Keratinocyte (primary cell): ENCODE results near the gene FARP1. TPM values are rescaled to one million over a fixed set of nuclear protein-coding genes. Genes with fewer than 3 reads are reported as not detected.

Experiments
- DNase-seq: peaks from one replicate; pipeline ENCODE4 v3.0.0-alpha.2; 2011; ENCODE audit warnings: low read depth, missing footprints, low spot score
- FAIRE-seq: peaks from 2 replicates; lab custom pipeline; 2011; peaks lifted over from hg19 to GRCh38; lab: Jason Lieb, UNC
- H2AFZ ChIP-seq: 2 replicates; pipeline ENCODE4 v1.6.0; 2012; ENCODE audit warnings: low read length, control low read depth, inconsistent platforms; ENCODE audit not compliant: control insufficient read depth
- H3K27ac ChIP-seq: 2 replicates; pipeline ENCODE4 v1.5.1; 2011; ENCODE audit warnings: low read length; ENCODE audit not compliant: control insufficient read depth, insufficient read depth
- H3K27me3 ChIP-seq: 3 replicates; pipeline ENCODE4 v1.6.0; 2011; ENCODE audit warnings: low read length; ENCODE audit not compliant: control insufficient read depth, insufficient read depth; ENCODE audit errors: extremely low read depth
- H3K36me3 ChIP-seq, 2 experiments: 2 replicates in 1 of 2; 3 replicates in 1 of 2; pipeline ENCODE4 v1.5.1; 2011; ENCODE audit warnings: low read length in 2 of 2, mild to moderate bottlenecking in 1 of 2; ENCODE audit not compliant: control insufficient read depth in 2 of 2, insufficient read depth in 2 of 2; ENCODE audit errors: extremely low read depth in 1 of 2
- H3K4me1 ChIP-seq: 3 replicates; pipeline ENCODE4 v1.5.1; 2011; ENCODE audit warnings: low read length; ENCODE audit not compliant: control insufficient read depth, insufficient read depth; ENCODE audit errors: extremely low read depth
- H3K4me2 ChIP-seq: 3 replicates; pipeline ENCODE4 v1.6.0; 2011; ENCODE audit warnings: low read depth, low read length; ENCODE audit not compliant: control insufficient read depth, insufficient read depth; ENCODE audit errors: extremely low read depth
- H3K4me3 ChIP-seq, 3 experiments: fragments of 200-600 bp in 1 of 3; sonication (generic) in 1 of 3; 2 replicates in 2 of 3; 3 replicates in 1 of 3; pipeline ENCODE4 v1.5.1; 2011 to 2016; ENCODE audit warnings: low read length in 3 of 3, mild to moderate bottlenecking in 3 of 3, control low read depth in 2 of 3, inconsistent platforms in 1 of 3, low read depth in 1 of 3, mixed read lengths in 1 of 3, mixed run types in 1 of 3, moderate library complexity in 1 of 3; ENCODE audit not compliant: control insufficient read depth in 2 of 3, insufficient read depth in 2 of 3; ENCODE audit errors: extremely low read depth in 1 of 3
- H3K79me2 ChIP-seq: 2 replicates; pipeline ENCODE4 v1.6.0; 2012; ENCODE audit warnings: low read length; ENCODE audit not compliant: control insufficient read depth, insufficient read depth
- H3K9ac ChIP-seq: 3 replicates; pipeline ENCODE4 v1.6.0; 2011; ENCODE audit warnings: low read length; ENCODE audit not compliant: control insufficient read depth, insufficient read depth; ENCODE audit errors: extremely low read depth
- H3K9me1 ChIP-seq: 3 replicates; pipeline ENCODE4 v1.6.0; 2011; ENCODE audit warnings: low read length; ENCODE audit not compliant: control insufficient read depth, insufficient read depth; ENCODE audit errors: extremely low read depth
- H3K9me3 ChIP-seq: 2 replicates; pipeline ENCODE4 v1.5.1; 2012; ENCODE audit warnings: low read depth, low read length; ENCODE audit not compliant: control insufficient read depth
- H4K20me1 ChIP-seq: 3 replicates; pipeline ENCODE4 v1.6.0; 2011; ENCODE audit warnings: low read length; ENCODE audit not compliant: control insufficient read depth, insufficient read depth; ENCODE audit errors: extremely low read depth
- CTCF ChIP-seq, 3 experiments: IDR thresholded peaks in 1 of 3; conservative IDR thresholded peaks in 1 of 3; optimal IDR thresholded peaks in 1 of 3; 2 replicates in 2 of 3; 3 replicates in 1 of 3; pipeline versions ENCODE3 to v1.5.1; 2011; ENCODE audit warnings: low read length in 3 of 3, mild to moderate bottlenecking in 3 of 3, moderate library complexity in 2 of 3, control low read depth in 1 of 3, inconsistent platforms in 1 of 3; ENCODE audit not compliant: insufficient read depth in 2 of 3; ENCODE audit errors: extremely low read depth in 1 of 3
- EZH2 ChIP-seq: IDR thresholded peaks from one replicate; pipeline ENCODE4 v1.6.1; 2012; ENCODE audit warnings: inconsistent platforms, mild to moderate bottlenecking, low read length, moderate library complexity
- dilution Hi-C: fragments of 300-500 bp; cut with MboI; formaldehyde crosslinking; loops from one replicate; pipeline ENCODE4 v1.7.0; 2020; ENCODE audit warnings: low sequenced_read_pairs; ENCODE audit not compliant: extremely low pct_ligation_motif_present
- polyA plus RNA-seq, 5 experiments: library from polyadenylated mRNA; depleted of rRNA in 3 of 5; stranded (reverse) in 3 of 5; stranded (forward) in 1 of 5; unstranded in 1 of 5; fragments of >200 nt; gene quantifications; 1 replicate in 1 of 5; 2 replicates in 3 of 5; 3 replicates in 1 of 5; pipeline versions ENCODE4 v1.2.1 to v1.2.3, GENCODE V29; 2011 to 2012; ENCODE audit warnings: missing spikeins in 2 of 5, low read depth in 1 of 5, low replicate concordance in 1 of 5

FARP1 gene
- polyA plus RNA-seq, 1 donor (not counting 4 experiments of a cell fraction or from before 2014, with no cell fraction given) = 10.3 TPM

GRCh38 chr13:98473135-98473787 is 330.4 kb downstream of the FARP1 start:
- no peak for FAIRE-seq
- H3K27me3 ChIP-seq = no peaks in the 10 kb centered on the region
- peaks cover 38 to 39% of the 10 kb centered on the region in 2 experiments for H3K36me3 ChIP-seq
- no peak for DNase-seq
- no peak overlapping the region for H3K4me3 ChIP-seq
- dilution Hi-C loops = no loop called here
- no peak for TF ChIP-seq EZH2
- TF ChIP-seq CTCF (optimal IDR thresholded peaks at IDR 0.05 in 1 of 3, IDR thresholded peaks at IDR 0.05 in 1 of 3, conservative IDR thresholded peaks at IDR 0.05 in 1 of 3; ENCODE audit: extremely low read depth in 1 of 3, insufficient read depth in 2 of 3, low read length in 3 of 3) = no peak
- no peaks in the 10 kb centered on the region for H3K9me3 ChIP-seq
- peaks cover 4% of the 10 kb centered on the region for H4K20me1 ChIP-seq
- H3K4me1 ChIP-seq = peaks cover 22% of the 10 kb centered on the region
- H3K9ac ChIP-seq = no peak overlapping the region
- H2AFZ ChIP-seq = no peak overlapping the region
- no peak overlapping the region for H3K4me2 ChIP-seq
- H3K9me1 ChIP-seq = no peaks in the 10 kb centered on the region
- peaks cover 77% of the 10 kb centered on the region for H3K79me2 ChIP-seq
- H3K27ac ChIP-seq = no peak overlapping the region

GRCh38 chr13:98473788-98474144 is 330.9 kb downstream of the FARP1 start:
- Histone ChIP-seq H3K27ac (no peak overlapping the region), H3K79me2 (peaks cover 79% of the 10 kb centered on the region), H3K36me3 (peaks cover 37% of the 10 kb centered on the region in 2 experiments), H3K4me3 (no peak overlapping the region), H3K4me1 (peaks cover 27% of the 10 kb centered on the region), H3K4me2 (no peak overlapping the region), H4K20me1 (peaks cover 4% of the 10 kb centered on the region), H3K27me3 (no peaks in the 10 kb centered on the region), H3K9me1 (no peaks in the 10 kb centered on the region), H3K9ac (no peak overlapping the region), H2AFZ (no peak overlapping the region), H3K9me3 (no peaks in the 10 kb centered on the region)
- no peak for FAIRE-seq
- no peak for DNase-seq
- dilution Hi-C loops = no loop called here
- TF ChIP-seq EZH2 (no peak), CTCF (optimal IDR thresholded peaks at IDR 0.05 in 1 of 3, IDR thresholded peaks at IDR 0.05 in 1 of 3, conservative IDR thresholded peaks at IDR 0.05 in 1 of 3; ENCODE audit: extremely low read depth in 1 of 3, insufficient read depth in 2 of 3, low read length in 3 of 3) (no peak)
